Measurements from ENCODE around the gene EXOC4.

The EXOC4 gene

DNA sequence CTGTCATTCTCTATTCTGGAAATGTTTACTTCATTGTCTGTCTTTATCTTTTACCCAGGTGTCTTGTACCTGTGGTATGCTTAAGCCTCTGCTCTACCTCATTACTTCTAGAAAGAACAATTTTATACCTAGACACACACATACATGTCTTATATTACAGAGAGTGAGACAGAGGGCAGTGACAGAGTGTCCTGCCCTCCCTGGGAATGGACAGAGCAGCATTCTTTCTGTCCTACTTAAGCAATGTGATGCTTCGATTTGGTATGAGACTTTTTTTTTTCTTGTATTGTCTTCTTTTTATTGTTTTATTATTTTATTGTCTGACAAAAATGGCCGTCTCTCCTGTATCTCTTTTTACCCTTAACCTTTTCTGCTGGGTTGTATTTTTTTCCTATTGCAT, 286.1 kb downstream of the EXOC4 start:
- no peak for DNase-seq (ENCODE audit: low spot score)

DNA sequence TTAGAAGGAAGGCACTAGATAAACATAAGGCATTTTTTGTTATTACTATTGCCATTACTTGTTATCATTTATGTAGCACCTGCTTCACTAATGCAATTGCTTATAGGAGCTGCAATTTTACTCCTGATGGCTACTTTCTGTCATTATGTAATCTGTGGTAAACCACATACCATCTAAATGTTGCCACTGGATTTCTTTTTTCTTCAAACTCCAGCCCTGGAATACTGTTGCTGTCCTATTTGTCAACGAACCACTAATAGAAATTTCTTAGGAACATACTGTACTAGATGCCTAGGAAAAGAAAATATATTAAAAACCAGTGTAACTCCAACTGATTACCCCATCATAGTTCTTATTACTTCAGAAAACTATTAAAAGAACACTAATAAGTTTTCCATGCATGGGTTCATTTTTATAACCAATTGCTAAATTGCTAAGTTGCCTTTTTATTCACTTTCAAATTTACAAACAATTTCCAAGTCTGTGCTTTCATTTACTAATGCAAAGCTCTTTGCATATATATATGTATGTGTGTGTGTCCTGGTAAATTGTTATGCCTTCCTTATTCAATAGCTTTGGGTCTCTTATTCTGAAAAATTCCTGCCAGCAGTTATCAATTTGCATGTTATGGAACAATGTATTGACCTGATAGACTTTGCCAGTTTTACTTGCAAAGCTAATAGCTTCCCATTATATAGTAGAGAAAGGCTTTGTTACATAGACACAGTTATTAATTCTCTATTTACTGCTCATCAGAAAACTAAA, 287.4 kb downstream of the EXOC4 start:
- DNase-seq (ENCODE audit: low spot score) = no peak

DNA sequence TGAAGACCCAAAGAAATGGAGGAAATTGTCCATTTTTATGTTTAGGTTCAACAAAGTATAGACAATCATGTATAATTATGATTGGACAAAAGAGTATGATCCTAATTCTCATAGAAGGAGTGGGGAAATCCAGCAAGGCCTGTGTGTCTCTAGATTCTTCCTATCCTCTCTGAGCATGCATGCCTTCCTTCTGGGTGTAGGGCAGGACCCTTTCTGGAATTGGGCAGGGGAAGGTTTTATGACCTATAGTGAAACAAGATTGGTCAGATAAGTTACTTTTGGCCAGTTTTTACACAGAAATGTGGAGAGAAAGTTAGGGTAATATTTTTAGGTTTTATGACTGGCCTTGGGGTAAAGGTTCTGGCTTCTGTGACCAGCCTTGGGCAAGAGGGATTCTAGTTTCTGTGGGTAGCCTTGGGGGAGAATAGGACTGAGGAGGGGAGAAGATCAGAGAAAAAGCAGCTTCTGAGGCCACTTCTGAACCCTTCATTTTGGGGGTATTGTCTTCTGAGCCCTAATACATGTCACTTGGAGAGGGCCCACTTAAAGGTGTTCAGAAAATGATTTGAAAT, 289.4 kb downstream of the EXOC4 start:
- no peak for DNase-seq (ENCODE audit: low spot score)

DNA sequence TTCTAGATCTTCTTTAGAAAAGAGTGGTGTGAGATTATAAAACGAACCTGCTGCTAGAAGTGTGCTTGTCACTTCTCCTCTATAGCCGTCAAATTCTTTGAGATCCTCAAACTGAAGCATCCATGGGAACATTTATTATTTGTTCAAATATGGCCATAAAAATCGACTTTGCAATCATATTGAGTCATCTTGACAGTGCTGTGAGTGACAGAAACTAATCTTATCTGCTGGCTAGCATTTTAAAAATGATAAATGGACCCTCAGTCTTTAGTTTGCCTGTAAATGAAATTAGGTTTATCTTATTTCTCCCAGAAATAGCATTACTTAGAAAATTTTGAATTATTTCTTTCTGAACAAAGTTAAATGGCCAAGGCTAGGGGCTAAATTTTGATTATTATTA, 290.8 kb downstream of the EXOC4 start:
- no peak for DNase-seq (ENCODE audit: low spot score)

DNA sequence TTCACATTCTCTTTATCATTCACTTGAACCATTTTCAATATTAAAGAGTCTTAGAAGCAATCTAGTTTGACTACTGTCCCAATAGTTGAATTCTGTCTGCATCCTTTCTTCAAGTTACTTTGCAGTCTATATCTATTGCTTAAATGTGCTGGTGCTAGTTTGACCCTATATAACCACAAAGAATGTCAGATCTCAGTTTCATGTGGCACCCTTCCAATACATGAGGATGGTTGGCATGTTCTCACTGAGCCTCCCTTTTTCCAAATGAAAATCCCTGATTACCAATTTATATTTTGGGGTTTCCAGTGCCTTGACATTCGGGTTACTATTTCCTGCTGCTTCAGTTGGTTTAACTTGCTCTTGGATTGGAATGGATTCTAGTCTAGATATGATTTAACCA, 292.7 kb downstream of the EXOC4 start:
- DNase-seq (ENCODE audit: low spot score) = no peak

DNA sequence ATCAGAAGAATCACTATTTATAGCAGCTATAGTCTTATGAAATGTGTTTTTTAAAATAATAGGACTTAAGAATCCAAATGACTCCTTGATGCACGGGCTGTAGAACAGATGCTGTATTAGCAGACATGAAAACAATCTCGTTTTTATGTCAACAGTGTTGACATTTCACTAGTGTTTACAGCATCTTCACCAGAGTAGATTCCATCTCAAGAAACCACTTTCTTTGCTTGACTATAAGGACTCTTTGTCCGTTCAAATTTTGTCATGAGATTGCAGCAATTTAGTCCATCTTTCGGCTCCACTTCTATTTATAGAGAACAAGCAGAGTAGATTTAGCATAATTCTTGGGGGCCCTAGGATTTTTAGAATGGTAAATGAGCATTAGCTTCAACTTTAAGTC, 295.1 kb downstream of the EXOC4 start:
- no peak for DNase-seq (ENCODE audit: low spot score)

DNA sequence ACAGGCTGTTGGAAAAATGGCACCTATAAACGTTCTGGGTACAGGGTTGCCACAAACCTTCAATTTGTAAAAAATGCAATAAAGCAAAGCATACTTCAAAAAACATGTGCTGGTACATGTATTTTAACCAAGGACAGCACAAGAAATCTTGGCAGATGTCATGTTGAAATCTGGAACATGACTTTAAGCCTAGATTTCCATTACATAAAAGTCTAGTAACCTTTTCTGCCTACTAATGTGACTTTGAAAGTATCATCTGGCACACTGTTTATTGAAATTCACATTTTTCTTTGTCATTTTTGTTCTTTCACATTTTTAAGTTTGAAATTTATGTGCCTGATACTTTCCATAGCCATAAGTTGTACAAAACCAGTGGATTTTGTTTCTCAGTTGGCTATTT, 296.8 kb downstream of the EXOC4 start:
- no peak for DNase-seq (ENCODE audit: low spot score)

DNA sequence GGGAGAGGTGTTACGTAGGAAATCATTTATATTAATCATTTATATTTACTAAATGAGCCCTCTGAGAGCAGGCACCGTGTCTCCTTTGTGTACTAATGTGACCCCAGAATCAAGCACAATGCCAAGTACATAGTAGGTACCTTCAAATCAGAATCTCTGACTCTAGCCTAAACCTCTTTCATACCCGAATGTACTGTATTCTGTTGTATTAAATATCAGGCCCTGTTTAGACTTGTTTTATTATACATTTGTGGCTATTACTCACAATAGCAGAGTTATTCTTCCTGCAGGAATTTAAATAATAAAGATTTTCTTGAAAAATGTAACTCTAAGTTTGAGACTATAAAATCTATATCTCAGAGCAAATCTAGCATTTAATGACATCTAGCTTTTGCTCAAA, 297.3 kb downstream of the EXOC4 start:
- no peak for DNase-seq (ENCODE audit: low spot score)

DNA sequence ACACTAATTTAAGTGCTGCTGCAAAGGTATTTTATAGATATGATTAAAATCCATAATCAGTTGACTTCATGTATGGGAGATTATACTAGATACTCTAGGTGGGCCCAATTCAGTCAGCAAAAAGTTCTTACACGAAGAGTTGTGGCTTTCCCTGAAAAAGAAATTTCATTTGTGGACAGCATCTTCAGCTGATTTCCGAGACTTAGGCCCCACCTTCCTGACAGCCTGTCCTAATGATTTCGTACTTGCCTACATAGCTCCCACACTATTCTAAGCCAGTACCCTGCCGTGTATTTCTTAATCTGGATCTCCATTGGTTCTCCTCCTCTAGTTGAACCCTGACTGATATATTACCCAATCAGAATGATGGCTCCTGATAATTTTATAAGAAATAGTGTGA, 297.9 kb downstream of the EXOC4 start:
- DNase-seq (ENCODE audit: low spot score) = no peak

DNA sequence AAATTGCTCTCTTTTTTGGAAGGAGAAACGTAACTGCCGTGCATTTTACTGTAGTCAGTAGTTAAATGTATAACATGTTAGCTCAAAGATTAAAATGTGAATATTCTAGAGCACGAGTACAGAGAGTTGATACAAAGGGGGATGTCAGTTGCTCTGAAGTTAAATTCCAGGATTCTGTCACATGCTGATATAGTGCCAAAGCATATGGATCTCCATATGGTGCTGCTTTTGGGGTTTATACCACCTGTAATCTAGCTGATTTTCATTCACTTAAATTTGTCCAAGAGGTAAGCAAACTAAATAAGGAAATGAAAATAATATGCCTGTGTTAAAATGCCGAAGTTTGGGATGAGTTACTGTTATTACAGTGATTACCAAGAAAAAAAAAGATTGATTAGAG, 298.6 kb downstream of the EXOC4 start:
- DNase-seq (ENCODE audit: low spot score) = no peak

DNA sequence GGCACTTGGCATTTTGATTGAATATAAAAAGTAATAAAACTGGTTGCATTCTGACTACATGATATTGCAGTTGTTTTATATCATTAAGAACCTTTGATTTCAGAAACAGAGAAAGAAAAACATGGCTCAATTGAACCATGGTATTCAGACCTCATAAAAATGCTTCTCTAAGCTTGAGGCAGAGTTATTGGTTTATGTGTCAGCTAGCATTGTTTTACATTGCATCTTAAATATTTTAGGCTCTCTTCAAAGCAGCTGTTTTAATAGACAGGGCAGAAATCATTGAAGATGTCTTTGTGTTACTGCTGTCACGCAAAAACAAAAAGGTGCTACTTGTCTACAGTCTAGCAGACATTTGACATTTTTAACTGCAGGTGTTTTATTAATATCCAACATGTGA, 299.2 kb downstream of the EXOC4 start:
- DNase-seq (ENCODE audit: low spot score) = no peak

DNA sequence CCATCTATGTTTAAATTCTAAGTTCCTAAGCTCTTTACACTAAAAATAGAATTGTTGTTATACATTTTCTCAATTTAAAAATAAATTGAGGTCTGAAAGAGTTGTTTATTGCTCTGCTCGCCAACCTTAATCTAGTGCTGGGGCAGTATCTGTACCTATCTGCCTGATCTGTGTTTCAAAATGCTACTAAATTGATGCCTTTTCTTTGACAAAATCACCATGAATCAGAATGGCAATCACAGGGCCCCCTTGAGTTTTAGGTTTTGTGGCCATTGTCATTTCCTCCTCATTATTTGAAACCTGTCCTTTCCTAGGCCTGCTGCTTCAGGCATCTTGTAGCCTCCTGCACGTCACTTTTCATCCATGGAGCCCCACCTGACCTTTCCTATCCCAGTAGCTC, 301.5 kb downstream of the EXOC4 start:
- no peak for DNase-seq (ENCODE audit: low spot score)

DNA sequence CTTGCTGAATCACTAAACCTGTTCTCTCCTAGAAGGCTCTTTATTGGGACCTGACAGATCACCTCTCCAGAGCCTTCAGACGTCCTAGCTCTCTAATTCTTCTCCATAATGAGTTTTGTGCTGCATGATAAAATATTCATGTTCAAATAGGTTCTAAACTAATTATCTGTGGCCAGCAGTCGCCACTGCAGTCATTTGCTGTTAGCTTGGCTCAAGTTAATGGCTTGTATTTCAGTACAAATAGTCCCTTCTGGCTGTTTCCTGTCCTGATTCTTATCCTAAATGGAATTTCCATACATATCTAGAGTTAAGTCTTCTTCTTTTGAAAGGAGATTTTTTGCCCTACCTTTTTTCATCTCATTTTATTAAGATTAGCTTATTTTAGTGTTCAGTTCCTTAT, 303.2 kb downstream of the EXOC4 start:
- DNase-seq (ENCODE audit: low spot score) = no peak

DNA sequence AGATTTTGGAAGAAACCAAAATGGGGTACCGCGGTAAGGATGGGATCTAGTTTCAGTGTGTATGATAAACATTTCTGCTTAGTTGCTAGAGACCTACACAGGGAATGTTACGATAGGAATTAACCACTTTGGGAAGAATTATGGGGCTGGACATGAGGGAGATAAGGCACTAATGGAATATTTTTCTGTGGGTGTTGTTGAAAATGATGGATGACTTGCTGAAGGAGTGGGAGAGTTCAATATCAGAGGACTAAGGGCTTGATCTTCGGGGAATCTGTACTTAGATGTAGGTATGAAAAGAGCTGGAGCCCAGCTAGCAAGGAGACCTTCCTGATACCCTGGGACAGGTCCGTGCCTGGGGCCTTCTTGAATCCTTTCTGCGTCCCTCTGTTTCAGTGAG, 303.7 kb downstream of the EXOC4 start:
- no peak for DNase-seq (ENCODE audit: low spot score)

DNA sequence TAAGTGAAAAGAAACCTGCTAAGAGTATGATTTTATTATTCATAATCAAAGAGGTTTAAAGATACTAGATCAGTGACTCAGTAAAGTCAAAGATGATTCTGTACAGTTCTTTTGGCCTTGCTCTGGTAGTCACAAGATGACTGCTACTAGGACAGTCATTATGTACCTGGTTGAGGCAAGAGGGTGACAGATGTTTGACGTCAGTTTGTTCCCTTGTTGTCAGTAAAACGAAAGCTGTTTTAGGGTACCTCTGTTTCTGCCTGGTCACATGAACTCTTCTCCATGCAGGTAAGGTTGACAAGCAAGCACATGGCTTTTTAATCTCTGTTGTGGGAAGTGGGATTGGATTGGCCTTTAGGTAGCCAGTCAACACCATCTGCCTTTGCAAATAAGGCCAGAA, 308.0 kb downstream of the EXOC4 start:
- DNase-seq (ENCODE audit: low spot score) = no peak

DNA sequence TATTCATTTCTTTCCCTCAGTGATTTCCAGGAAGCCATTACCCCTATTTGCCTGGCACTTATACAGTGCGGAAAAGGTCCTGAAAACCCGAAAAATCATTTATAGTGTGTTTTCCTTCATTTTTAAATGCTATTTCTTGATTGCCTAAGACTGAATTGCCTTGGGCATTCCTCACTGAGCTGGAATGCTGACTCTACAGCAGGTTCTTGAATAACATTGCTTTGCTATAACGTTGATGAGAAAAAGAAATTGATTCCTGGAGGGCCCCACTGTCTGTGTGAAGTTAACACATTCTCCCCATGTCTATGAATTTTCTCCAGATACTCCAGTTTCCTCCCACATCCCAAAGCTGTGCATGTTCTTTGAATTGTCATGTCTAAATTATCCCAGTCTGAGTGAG, 308.5 kb downstream of the EXOC4 start:
- DNase-seq (ENCODE audit: low spot score) = no peak

DNA sequence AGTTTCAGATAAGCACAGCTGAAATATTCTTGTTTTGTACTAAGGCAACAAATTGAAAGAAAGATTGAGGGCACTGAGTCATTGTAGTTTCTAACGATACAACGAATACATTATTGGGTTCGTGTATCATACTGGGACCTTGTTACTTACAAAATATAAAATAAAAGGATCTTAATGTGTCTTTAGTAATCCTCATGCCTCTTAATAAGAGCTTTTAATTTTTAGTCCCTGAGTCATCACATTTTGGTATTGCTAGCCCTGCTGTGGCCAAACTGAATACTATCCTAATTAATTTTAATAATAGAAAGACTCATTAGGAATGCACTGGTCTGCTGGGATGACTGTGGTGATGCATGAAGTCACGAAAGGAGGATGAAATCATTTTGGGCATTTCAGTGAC, 309.7 kb downstream of the EXOC4 start:
- DNase-seq (ENCODE audit: low spot score) = no peak

DNA sequence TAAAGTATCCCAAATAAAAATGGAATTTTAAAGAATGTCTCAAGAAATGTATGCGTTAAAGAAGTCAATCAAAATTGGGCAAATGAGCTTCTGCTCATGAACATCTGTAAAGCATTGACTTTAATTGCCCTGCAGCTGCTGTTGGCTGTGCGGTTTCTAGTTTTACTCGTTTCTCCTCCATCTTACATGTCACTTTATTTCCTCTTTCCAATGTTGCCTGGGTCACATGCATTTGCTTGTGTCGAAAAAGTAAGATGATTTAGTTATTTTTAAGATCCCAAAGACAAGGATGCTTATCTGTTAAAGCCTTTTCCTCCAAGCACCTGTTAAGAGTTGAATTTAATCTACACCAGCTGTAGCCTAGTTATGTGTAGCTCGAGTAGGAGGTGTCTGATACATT, 310.4 kb downstream of the EXOC4 start:
- DNase-seq (ENCODE audit: low spot score) = no peak

DNA sequence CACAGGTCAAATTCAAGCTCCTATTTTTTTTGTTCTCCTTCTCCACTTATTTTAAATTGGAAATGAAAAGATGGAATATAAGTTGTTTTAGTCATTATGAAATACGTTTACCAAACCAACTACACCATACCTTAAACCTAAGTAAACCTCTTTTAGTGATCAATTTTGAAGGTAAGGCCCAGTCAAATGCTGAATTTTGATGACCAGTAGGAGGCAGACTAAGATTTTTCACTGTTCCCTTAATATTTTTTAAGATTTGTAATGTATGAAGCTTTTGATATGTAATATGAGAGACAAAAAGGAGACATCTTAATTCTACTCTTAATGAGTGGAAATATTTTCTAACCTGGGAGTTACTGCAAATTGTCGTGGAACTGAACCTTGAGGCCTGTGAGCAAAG, 311.6 kb downstream of the EXOC4 start:
- no peak for DNase-seq (ENCODE audit: low spot score)

DNA sequence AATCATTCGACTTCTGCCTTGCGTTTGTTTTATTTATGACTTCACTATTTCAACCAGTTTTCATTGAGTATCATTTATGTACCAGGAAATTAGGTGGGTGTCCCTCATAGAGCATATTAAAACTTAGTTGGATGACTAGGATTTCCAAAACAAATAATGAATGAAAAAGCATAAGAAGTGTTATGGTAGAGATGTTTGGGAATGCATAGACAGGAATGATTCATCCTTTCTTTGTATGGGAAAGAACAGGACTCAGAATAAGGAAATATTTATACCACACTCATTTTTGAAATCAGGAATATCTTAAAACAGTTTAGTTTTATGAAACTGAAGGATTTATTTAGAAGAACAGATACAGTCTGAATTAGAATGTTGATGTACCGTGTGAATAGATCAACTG, 315.7 kb downstream of the EXOC4 start:
- no peak for DNase-seq (ENCODE audit: low spot score)

DNA sequence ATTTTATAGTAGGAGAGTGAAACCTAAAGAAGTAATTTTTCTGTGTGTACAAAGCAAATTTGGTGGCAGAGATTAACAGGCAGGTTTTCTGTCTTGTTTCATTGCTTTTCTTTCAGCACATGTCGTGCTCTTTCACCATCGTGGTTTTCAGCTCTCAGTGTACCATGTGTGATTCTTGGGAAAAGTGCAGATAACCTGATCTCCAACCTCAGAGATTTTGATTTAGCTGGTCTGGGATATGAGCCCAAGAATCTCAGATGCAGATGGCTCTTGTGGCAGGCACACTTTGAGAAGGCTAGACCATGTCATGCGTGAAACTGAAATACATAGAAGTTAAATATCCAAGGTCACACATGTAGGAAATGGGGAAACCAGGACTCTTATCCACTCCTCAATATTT, 317.4 kb downstream of the EXOC4 start:
- no peak for DNase-seq (ENCODE audit: low spot score)

DNA sequence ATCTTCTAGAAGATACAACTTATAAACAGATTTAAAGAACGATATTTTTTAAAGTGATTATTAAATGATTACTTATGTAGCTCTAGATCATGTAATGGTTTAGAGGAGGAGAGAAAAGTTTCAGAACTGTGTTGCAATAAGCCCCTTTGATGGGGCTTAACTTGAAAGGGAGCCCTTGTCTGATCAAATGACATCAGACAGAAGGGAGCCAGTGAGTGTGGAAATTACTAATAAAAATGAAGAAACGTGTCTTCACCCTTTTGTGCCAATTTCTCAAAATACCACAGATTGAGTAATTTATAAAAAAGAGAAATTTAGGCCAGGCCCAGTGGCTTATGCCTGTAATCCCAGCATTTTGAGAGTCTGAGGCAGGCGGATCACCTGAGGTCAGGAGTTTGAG, 318.2 kb downstream of the EXOC4 start:
- DNase-seq (ENCODE audit: low spot score) = no peak

DNA sequence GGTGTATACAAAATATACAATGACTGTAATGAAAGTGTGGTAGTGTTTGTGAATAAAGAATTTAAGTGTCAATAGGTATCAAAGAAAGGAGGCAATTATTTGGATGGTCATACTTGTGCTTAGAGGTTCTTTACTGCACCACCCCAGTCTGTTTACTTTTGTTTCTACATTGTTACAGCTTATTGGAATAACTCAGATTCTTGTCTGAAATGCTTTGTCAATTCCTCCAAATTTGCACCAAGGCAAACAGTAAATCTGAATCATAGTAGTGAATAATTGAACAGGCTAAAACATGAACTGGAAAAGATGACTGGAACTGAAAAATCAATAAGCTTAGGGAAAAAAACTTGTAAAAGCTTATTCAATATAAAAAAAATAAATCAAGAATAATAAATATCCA, 319.2 kb downstream of the EXOC4 start:
- DNase-seq (ENCODE audit: low spot score) = no peak

DNA sequence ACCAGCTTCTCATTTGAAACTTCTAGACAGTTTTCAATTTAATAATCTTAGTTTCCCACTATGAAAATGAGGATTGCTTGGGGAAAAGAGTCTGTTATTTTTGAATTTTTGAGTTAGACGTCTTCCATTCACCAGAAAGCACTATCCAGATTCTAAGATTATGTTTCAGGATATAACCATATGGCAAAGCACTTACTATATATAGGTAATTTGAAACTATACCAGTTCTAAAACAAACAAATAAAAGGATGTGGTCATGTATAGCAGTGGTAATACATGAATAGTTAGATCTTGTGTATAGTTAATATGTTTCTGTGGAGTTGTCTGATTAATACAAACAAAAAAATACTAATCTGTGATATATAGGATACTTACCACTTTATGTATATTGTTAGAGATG, 320.0 kb downstream of the EXOC4 start:
- no peak for DNase-seq (ENCODE audit: low spot score)

Measured in Ammon's horn (tissue), 1 donor.